K562 (cell line): ENCODE measurements around the gene KIF26B. TPM values are rescaled to one million over a fixed set of nuclear protein-coding genes. Genes with fewer than 3 reads are reported as not detected.

Experiments used
- ATF3 ChIP-seq, 2 experiments: fragments of 450-650 bp in 1 of 2; sonication (generic) in 1 of 2; formaldehyde crosslinking in 1 of 2; IDR thresholded peaks in 1 of 2; conservative IDR thresholded peaks in 1 of 2; 2 replicates each; pipeline versions ENCODE4 v1.6.1 to v1.8.1; 2016 to 2023; ENCODE audit warnings: mild to moderate bottlenecking in 2 of 2, moderate library complexity in 2 of 2, inconsistent platforms in 1 of 2, missing genetic modification reagents in 1 of 2
- DIDO1 ChIP-seq: fragments of 450-650 bp; IDR thresholded peaks from 2 replicates; pipeline ENCODE4 v1.6.1; 2016; ENCODE audit warnings: low read depth, missing biosample characterization, missing genetic modification characterization
- GABPB2 ChIP-seq: fragments of 250-450 bp; sonication (Bioruptor Pico); conservative IDR thresholded peaks from 2 replicates; pipeline ENCODE4 v1.5.1; 2021; ENCODE audit warnings: mild to moderate bottlenecking
- JUND ChIP-seq, 2 experiments: IDR thresholded peaks; 2 replicates in 1 of 2; 3 replicates in 1 of 2; pipeline ENCODE4 v1.6.1; 2011; ENCODE audit warnings: borderline replicate concordance in 2 of 2, low read depth in 2 of 2, low read length in 2 of 2, improper control_type of control experiment in 1 of 2, missing biosample characterization in 1 of 2, missing genetic modification characterization in 1 of 2, missing genetic modification reagents in 1 of 2
- KDM1A ChIP-seq, 2 experiments: fragments of 450-650 bp; IDR thresholded peaks; 2 replicates each; pipeline ENCODE4 v1.6.1; 2016; ENCODE audit warnings: mild to moderate bottlenecking in 2 of 2
- KLF16 ChIP-seq: IDR thresholded peaks from 2 replicates; pipeline ENCODE4 v1.6.1; 2016; ENCODE audit warnings: antibody characterized with exemption
- NFE2 ChIP-seq: IDR thresholded peaks from 2 replicates; pipeline ENCODE4 v1.6.1; 2014; ENCODE audit warnings: antibody characterized with exemption, low read depth
- NFE2L1 ChIP-seq: fragments of 450-650 bp; IDR thresholded peaks from 2 replicates; pipeline ENCODE4 v1.6.1; 2016; ENCODE audit warnings: missing genetic modification characterization, low read depth, mild to moderate bottlenecking, missing compliant biosample characterization, moderate library complexity, borderline replicate concordance
- NUFIP1 ChIP-seq: fragments of 450-650 bp; IDR thresholded peaks from 2 replicates; pipeline ENCODE4 v1.6.1; 2018; ENCODE audit not compliant: partially characterized antibody
- POLR2AphosphoS2 ChIP-seq: IDR thresholded peaks from 2 replicates; pipeline ENCODE4 v1.6.1; 2012; ENCODE audit warnings: low read length, improper control_type of control experiment
- PYGO2 ChIP-seq: fragments of 450-650 bp; IDR thresholded peaks from 2 replicates; pipeline ENCODE4 v1.6.1; 2016; ENCODE audit warnings: mild to moderate bottlenecking, missing genetic modification characterization, moderate library complexity, missing compliant biosample characterization
- RAD21 ChIP-seq, 2 experiments: fragments of 250-450 bp in 1 of 2; fragments of 450-650 bp in 1 of 2; sonication (Bioruptor Pico) in 1 of 2; formaldehyde crosslinking in 1 of 2; IDR thresholded peaks in 1 of 2; conservative IDR thresholded peaks in 1 of 2; 2 replicates each; pipeline versions ENCODE4 v1.4.0 to v1.8.0; 2020 to 2022; ENCODE audit warnings: mild to moderate bottlenecking in 2 of 2, moderate library complexity in 1 of 2
- RFX1 ChIP-seq: fragments of 450-650 bp; IDR thresholded peaks from 2 replicates; pipeline ENCODE4 v1.6.1; 2016; ENCODE audit warnings: mild to moderate bottlenecking, moderate library complexity
- SMAD3 ChIP-seq: fragments of 450-650 bp; formaldehyde crosslinking; conservative IDR thresholded peaks from 2 replicates; pipeline ENCODE4 v1.4.0; 2020; ENCODE audit warnings: mild to moderate bottlenecking
- STAG1 ChIP-seq: sonication (generic); formaldehyde crosslinking; IDR thresholded peaks from 2 replicates; pipeline ENCODE4 v1.5.0; 2020; ENCODE audit warnings: missing genetic modification reagents, borderline replicate concordance
- TCF15 ChIP-seq: fragments of 250-450 bp; sonication (Bioruptor Pico); IDR thresholded peaks from 2 replicates; pipeline ENCODE4 v1.8.0; 2022; ENCODE audit warnings: moderate library complexity, mild to moderate bottlenecking, inconsistent platforms
- THAP7 ChIP-seq: fragments of 250-450 bp; sonication (Bioruptor Pico); IDR thresholded peaks from 2 replicates; pipeline ENCODE4 v1.5.0; 2021
- ZBTB49 ChIP-seq: sonication (generic); formaldehyde crosslinking; IDR thresholded peaks from 2 replicates; pipeline ENCODE4 v1.8.0; 2022; ENCODE audit warnings: missing genetic modification reagents, mild to moderate bottlenecking, borderline replicate concordance
- ZBTB8A ChIP-seq: fragments of 450-650 bp; IDR thresholded peaks from 2 replicates; pipeline ENCODE4 v1.6.1; 2018; ENCODE audit warnings: mild to moderate bottlenecking, moderate library complexity; ENCODE audit not compliant: partially characterized antibody
- ZNF133 ChIP-seq: fragments of 250-450 bp; sonication (Bioruptor Pico); IDR thresholded peaks from 2 replicates; pipeline ENCODE4 v1.4.0; 2020; ENCODE audit warnings: mild to moderate bottlenecking
- ZNF175 ChIP-seq: fragments of 200-800 bp; sonication (Bioruptor generic); IDR thresholded peaks from 2 replicates; pipeline ENCODE4 v1.6.1; 2016; ENCODE audit warnings: low read depth, mild to moderate bottlenecking, missing genetic modification characterization, missing compliant biosample characterization
- ZNF316 ChIP-seq: fragments of 450-650 bp; IDR thresholded peaks from 2 replicates; pipeline ENCODE4 v1.6.1; 2016
- ZNF347 ChIP-seq: fragments of 450-650 bp; formaldehyde crosslinking; IDR thresholded peaks from 2 replicates; pipeline ENCODE4 v1.4.0; 2020; ENCODE audit warnings: low read depth, mild to moderate bottlenecking, moderate library complexity
- ZNF395 ChIP-seq: fragments of 200-800 bp; sonication (Bioruptor generic); IDR thresholded peaks from 2 replicates; pipeline ENCODE4 v1.6.1; 2017; ENCODE audit warnings: missing genetic modification characterization, missing compliant biosample characterization
- polyA plus RNA-seq, 8 experiments: library from polyadenylated mRNA; depleted of rRNA in 4 of 8; stranded (reverse) in 5 of 8; unstranded in 3 of 8; fragments of >200 nt; fragmentation: Nextera tagmentation in 2 of 8; fragmentation: Illumina TruSeq in 1 of 8; extraction: Ambion mirVana in 2 of 8; extraction: Trizol in 1 of 8; gene quantifications; 2 replicates each; pipeline versions ENCODE4 v1.2.1 to v1.2.3, GENCODE V29; 2011 to 2014; ENCODE audit warnings: inconsistent platforms in 1 of 8, missing spikeins in 1 of 8
- total RNA-seq, 7 experiments: library from RNA; depleted of rRNA in 6 of 7; stranded (reverse); fragments of >200 nt in 6 of 7; fragmentation: Illumina TruSeq in 2 of 7; extraction: Trizol in 2 of 7; gene quantifications; 2 replicates each; pipeline versions ENCODE4 v1.2.1 to v1.2.3, GENCODE V29; 2011 to 2021; ENCODE audit warnings: low replicate concordance in 1 of 7

KIF26B gene
- total and polyA plus RNA-seq, 9 of the 15 experiments (the other 6 are each of a cell fraction or from before 2014, with no cell fraction given) = 0.02 to 0.08 (median 0.03) TPM; not detected in 6

- no peak for TF ChIP-seq THAP7 (CRISPR knock-in tag)
- TF ChIP-seq RAD21 (CRISPR knock-in tag; conservative IDR thresholded peaks at IDR 0.05 in 1 of 2, IDR thresholded peaks at IDR 0.05 in 1 of 2) = no peak
- TF ChIP-seq JUND (IDR thresholded peaks at IDR 0.05; ENCODE audit: borderline replicate concordance, low read depth, low read length) = peak; percentile 44; the same call in 1 of the 2 replicates
- no peak; the same call in 2 of the 3 replicates for TF ChIP-seq JUND (tag; IDR thresholded peaks at IDR 0.05; ENCODE audit: borderline replicate concordance, low read depth, low read length)
- no peak for TF ChIP-seq PYGO2
- peak; percentile 29 for TF ChIP-seq ZNF316
- TF ChIP-seq TCF15 = no peak
- no peak for TF ChIP-seq GABPB2 (CRISPR knock-in tag)
- TF ChIP-seq NUFIP1 = no peak
- TF ChIP-seq ZBTB8A = no peak
- TF ChIP-seq ZNF133 (CRISPR knock-in tag) = no peak
- TF ChIP-seq ZNF395 (CRISPR knock-in tag) = no peak
- TF ChIP-seq ZNF175 = no peak
- no peak for TF ChIP-seq STAG1 (CRISPR knock-in tag)
- no peak for TF ChIP-seq ZNF347
- no peak for TF ChIP-seq RFX1
- no peak for TF ChIP-seq POLR2AphosphoS2
- TF ChIP-seq SMAD3 = no peak
- TF ChIP-seq DIDO1 (tag) = no peak
- peak; percentile 25; the same call in 1 of the 2 replicates for TF ChIP-seq ATF3 (IDR thresholded peaks at IDR 0.05)
- no peak for TF ChIP-seq ATF3 (CRISPR knock-in tag; conservative IDR thresholded peaks at IDR 0.05)
- TF ChIP-seq NFE2L1 (tag) = no peak
- no peak for TF ChIP-seq ZBTB49
- peak; percentile 67 for TF ChIP-seq NFE2
- no peak for TF ChIP-seq KLF16
- no peak for TF ChIP-seq KDM1A (IDR thresholded peaks at IDR 0.05)
These were observed 466.8 kb downstream of the KIF26B start (continued) for GRCh38 chr1:245621589-245621988.
